IMR-90 (cell line): ENCODE results near the gene WDR54. TPM values are rescaled to one million over a fixed set of nuclear protein-coding genes. Genes with fewer than 3 reads are reported as not detected.

Experiments
- ATAC-seq: fragments of 200-7000 bp; cut with Tn5 transposase; 2 replicates; pipeline ENCODE4 v1.9.1; 2020; ENCODE audit warnings: low read depth, mild to moderate bottlenecking, moderate library complexity
- BruUV-seq: library from RNA; stranded (reverse); fragments of 400-500 nt; replicated peaks from 2 replicates; lab custom pipeline; 2021; lab: Mats Ljungman, UMichigan
- CTCF ChIA-PET: fragments of 300-600 bp; formaldehyde crosslinking; extraction: SDS; loops from one replicate; lab custom pipeline; 2021; ENCODE audit warnings: antibody characterized with exemption; lab: Yijun Ruan, JAX
- POLR2A ChIA-PET: fragments of 300-600 bp; sonication (Branson Sonifier 250); formaldehyde crosslinking; loops from one replicate; lab custom pipeline; 2022; ENCODE audit warnings: antibody characterized with exemption; ENCODE audit not compliant: unreplicated experiment; lab: Charles Lee
- DNase-seq: peaks from one replicate; pipeline ENCODE4 v3.0.0; 2013
- H2AFZ ChIP-seq: replicated peaks from 2 replicates; pipeline ENCODE3; 2013; ENCODE audit warnings: low read length, mild to moderate bottlenecking; ENCODE audit not compliant: poor library complexity
- H2AK5ac ChIP-seq: 2 replicates; pipeline ENCODE4 v1.6.1; 2013; ENCODE audit warnings: low read depth, low read length, inconsistent platforms
- H2AK9ac ChIP-seq: replicated peaks from 2 replicates; pipeline ENCODE3; 2013; ENCODE audit warnings: mild to moderate bottlenecking, low read depth, low read length, moderate library complexity; ENCODE audit not compliant: poor library complexity
- H2BK120ac ChIP-seq: 2 replicates; pipeline ENCODE4 v1.6.1; 2013; ENCODE audit warnings: low read depth, low read length, inconsistent platforms
- H2BK15ac ChIP-seq: 3 replicates; pipeline ENCODE4 v1.6.1; 2013; ENCODE audit warnings: low read depth, low read length, inconsistent platforms
- H2BK20ac ChIP-seq: 2 replicates; pipeline ENCODE4 v1.6.1; 2013; ENCODE audit warnings: low read depth, mild to moderate bottlenecking, inconsistent platforms, low read length, moderate library complexity
- H2BK5ac ChIP-seq: 2 replicates; pipeline ENCODE4 v1.6.1; 2013; ENCODE audit warnings: mild to moderate bottlenecking, low read depth, low read length, inconsistent platforms; ENCODE audit not compliant: poor library complexity, severe bottlenecking
- H3K14ac ChIP-seq: replicated peaks from 2 replicates; pipeline ENCODE4 v1.6.1; 2013; ENCODE audit warnings: low read depth, low read length, inconsistent platforms
- H3K18ac ChIP-seq: 2 replicates; pipeline ENCODE4 v1.6.1; 2013; ENCODE audit warnings: low read depth, low read length, control low read depth
- H3K23ac ChIP-seq: 2 replicates; pipeline ENCODE4 v1.6.1; 2013; ENCODE audit warnings: low read depth, low read length, inconsistent platforms
- H3K27ac ChIP-seq: 2 replicates; pipeline ENCODE4 v1.5.1; 2013; ENCODE audit warnings: mild to moderate bottlenecking, control low read depth, low read length; ENCODE audit not compliant: insufficient read depth
- H3K27me3 ChIP-seq: 2 replicates; pipeline ENCODE4 v1.6.1; 2013; ENCODE audit warnings: low read length; ENCODE audit not compliant: control insufficient read depth, insufficient read depth
- H3K36me3 ChIP-seq: 2 replicates; pipeline ENCODE4 v1.6.1; 2013; ENCODE audit warnings: low read length, mixed read lengths; ENCODE audit not compliant: control insufficient read depth, insufficient read depth
- H3K4ac ChIP-seq: 2 replicates; pipeline ENCODE4 v1.6.1; 2013; ENCODE audit warnings: low read depth, low read length, inconsistent platforms
- H3K4me1 ChIP-seq: 2 replicates; pipeline ENCODE4 v1.6.1; 2013; ENCODE audit warnings: low read length, mixed read lengths; ENCODE audit not compliant: control insufficient read depth, insufficient read depth
- H3K4me2 ChIP-seq: 2 replicates; pipeline ENCODE4 v1.6.1; 2013; ENCODE audit warnings: low read depth, mild to moderate bottlenecking, control low read depth, low read length, moderate library complexity
- H3K4me3 ChIP-seq: 2 replicates; pipeline ENCODE4 v1.5.1; 2013; ENCODE audit warnings: low read depth, mild to moderate bottlenecking, control low read depth, low read length, moderate library complexity; ENCODE audit not compliant: insufficient read depth
- H3K56ac ChIP-seq: 2 replicates; pipeline ENCODE4 v1.6.1; 2013; ENCODE audit warnings: low read length, inconsistent platforms; ENCODE audit not compliant: insufficient read depth; ENCODE audit errors: extremely low read depth
- H3K79me1 ChIP-seq, 2 experiments: 2 replicates each; pipeline ENCODE4 v1.6.1; 2013; ENCODE audit warnings: low read length in 2 of 2, inconsistent platforms in 1 of 2, low read depth in 1 of 2
- H3K9ac ChIP-seq: 2 replicates; pipeline ENCODE4 v1.6.1; 2013; ENCODE audit warnings: low read depth, low read length, control low read depth
- H3K9me1 ChIP-seq: 2 replicates; pipeline ENCODE4 v1.6.1; 2013; ENCODE audit warnings: low read length, inconsistent platforms; ENCODE audit not compliant: insufficient read depth
- H3K9me3 ChIP-seq: 2 replicates; pipeline ENCODE4 v1.6.1; 2013; ENCODE audit warnings: low read length; ENCODE audit not compliant: control insufficient read depth, insufficient read depth
- H4K20me1 ChIP-seq: 2 replicates; pipeline ENCODE4 v1.6.1; 2013; ENCODE audit warnings: low read length, inconsistent platforms; ENCODE audit not compliant: insufficient read depth
- H4K5ac ChIP-seq: 2 replicates; pipeline ENCODE4 v1.6.1; 2013; ENCODE audit warnings: mild to moderate bottlenecking, low read depth, low read length, control low read depth
- H4K8ac ChIP-seq, 2 experiments: 2 replicates each; pipeline ENCODE4 v1.6.1; 2013; ENCODE audit warnings: low read depth in 2 of 2, low read length in 2 of 2, control low read depth in 1 of 2, inconsistent platforms in 1 of 2
- H4K91ac ChIP-seq: 2 replicates; pipeline ENCODE4 v1.6.1; 2013; ENCODE audit warnings: low read depth, low read length, inconsistent platforms; ENCODE audit not compliant: insufficient read depth
- ELK1 ChIP-seq: fragments of 150-350 bp; IDR thresholded peaks from 2 replicates; pipeline ENCODE4 v1.6.1; 2016; ENCODE audit warnings: low read depth, mild to moderate bottlenecking, low read length, moderate library complexity, borderline replicate concordance
- MAZ ChIP-seq: IDR thresholded peaks from 2 replicates; pipeline ENCODE4 v1.6.1; 2012; ENCODE audit warnings: low read depth, mild to moderate bottlenecking, low read length, improper control_type of control experiment, moderate library complexity, borderline replicate concordance
- MXI1 ChIP-seq: IDR thresholded peaks from 2 replicates; pipeline ENCODE4 v1.6.1; 2012; ENCODE audit warnings: low read depth, mild to moderate bottlenecking, low read length, moderate library complexity, borderline replicate concordance
- RAD21 ChIP-seq: IDR thresholded peaks from 2 replicates; pipeline ENCODE4 v1.6.1; 2012; ENCODE audit warnings: low read length, improper control_type of control experiment
- RCOR1 ChIP-seq: IDR thresholded peaks from 2 replicates; pipeline ENCODE4 v1.6.1; 2012; ENCODE audit warnings: mild to moderate bottlenecking, low read length, improper control_type of control experiment; ENCODE audit not compliant: insufficient replicate concordance
- USF2 ChIP-seq: fragments of 150-350 bp; IDR thresholded peaks from 2 replicates; pipeline ENCODE4 v1.6.1; 2017; ENCODE audit warnings: mild to moderate bottlenecking, antibody characterized with exemption, low read length, low read depth
- WGBS, 2 experiments: methylation state at CpG; one replicate each; pipeline versions ENCODE4 v1.1.5 to v1.1.7; 2013; ENCODE audit warnings: missing lambda C conversion rate in 2 of 2; ENCODE audit not compliant: insufficient read length in 1 of 2; ENCODE audit errors: extremely low coverage in 2 of 2; 5-methylcytosine and 5-hydroxymethylcytosine counted together
- dilution Hi-C: fragments of 300-500 bp; cut with HindIII; formaldehyde crosslinking; loops from one replicate; pipeline ENCODE4 v1.14.3; 2018; ENCODE audit warnings: low sequenced_read_pairs; ENCODE audit not compliant: unreplicated experiment
- in situ Hi-C: fragments of 300-500 bp; cut with MboI; formaldehyde crosslinking; loops from 3 replicates; pipeline ENCODE4 v1.14.3; 2019; ENCODE audit warnings: low sequenced_read_pairs, inconsistent platforms, mixed read lengths
- intact Hi-C: fragments of 100-400 bp; cut with micrococcal nuclease; formaldehyde crosslinking; loops from 2 replicates; pipeline ENCODE4 v1.10.0; 2022
- polyA plus RNA-seq, 3 experiments: library from polyadenylated mRNA; depleted of rRNA; stranded (reverse); fragments of >200 nt; gene quantifications; 2 replicates each; pipeline ENCODE4 v1.2.3, GENCODE V29; 2012; ENCODE audit warnings: low replicate concordance in 1 of 3
- total RNA-seq: library from RNA; depleted of rRNA; stranded (reverse); fragments of >200 nt; gene quantifications from 2 replicates; pipeline ENCODE4 v1.2.3, GENCODE V29; 2012

Gene WDR54
- total and polyA plus RNA-seq, 2 of the 4 experiments (the other 2 are of a cell fraction) = 47.9 to 57.2 TPM

GRCh38 chr2:74471332-74472065 lies 50.0 kb downstream of the WDR54 start:
- H2BK15ac ChIP-seq = no peak overlapping the region
- H2BK5ac ChIP-seq = peak overlapping the region; percentile 34
- in situ Hi-C loops = no loop called here
- intact Hi-C loops = no loop called here
- peak overlapping the region; percentile 96; the same call in 1 of the 2 replicates for H3K14ac ChIP-seq
- H4K5ac ChIP-seq = peak overlapping the region; percentile 95
- no peaks in the 10 kb centered on the region for H4K20me1 ChIP-seq
- peak overlapping the region; percentile 93 for H3K9ac ChIP-seq
- H3K23ac ChIP-seq = peak overlapping the region; percentile 65; the same call in 1 of the 2 replicates
- ATAC-seq (no peak), DNase-seq (no peak)
- no peaks in the 10 kb centered on the region for H3K9me3 ChIP-seq
- H4K8ac ChIP-seq = peak overlapping the region; percentile 97 to 98
- no peak overlapping the region for H2AK5ac ChIP-seq
- dilution Hi-C loops = no loop called here
- peak overlapping the region; percentile 16; the same call in 1 of the 2 replicates for H3K18ac ChIP-seq
- peak overlapping the region; percentile 95 for H3K4ac ChIP-seq
- no peak overlapping the region for H2BK20ac ChIP-seq
- H3K4me2 ChIP-seq = peak overlapping the region; percentile 89
- 0 out of 2 replicates have a peak overlapping the region, but pooled peaks have one; percentile 87 for H4K91ac ChIP-seq
- peaks cover 3 to 26% of the 10 kb centered on the region in 2 experiments; a peak in 2 of 4 replicates for H3K79me1 ChIP-seq
- ChIA-PET POLR2A (no interaction called here), CTCF (no interaction called here)
- H3K9me1 ChIP-seq = no peaks in the 10 kb centered on the region
- BruUV-seq = no TSS peak
- H3K27ac ChIP-seq = peak overlapping the region; percentile 91
- H3K4me3 ChIP-seq = peak overlapping the region; percentile 77
- peak overlapping the region; percentile 84 for H3K56ac ChIP-seq
- H2BK120ac ChIP-seq = no peak overlapping the region
- H2AFZ ChIP-seq = no peak overlapping the region
- H2AK9ac ChIP-seq = peak overlapping the region; percentile 4
- WGBS, 2 experiments = 50% methylated on average over 4 of the region's 16 CpGs; no CpG with 5 or more reads in 1 of the 2 experiments
- no peaks in the 10 kb centered on the region for H3K27me3 ChIP-seq
- no peak for TF ChIP-seq MAZ
- TF ChIP-seq USF2 = no peak
- TF ChIP-seq MXI1 = no peak
- TF ChIP-seq ELK1 = no peak
- no peak for TF ChIP-seq RCOR1
- TF ChIP-seq RAD21 = no peak
- H3K4me1 ChIP-seq = peaks cover 4% of the 10 kb centered on the region; the same call in 1 of the 2 replicates
- H3K36me3 ChIP-seq = peaks cover 15% of the 10 kb centered on the region
